ENCODE measurements around the gene SPTLC3.

The SPTLC3 gene

GRCh38 chr20:13139459-13140150 lies 130.8 kb downstream of the SPTLC3 start:
- Histone ChIP-seq H3K9ac (ENCODE audit: insufficient read length, low read depth) (no peak overlapping the region), H3K4me1 (ENCODE audit: insufficient read depth, insufficient read length) (no peaks in the 10 kb centered on the region), H3K4me3 (ENCODE audit: insufficient read length, low read depth) (no peak overlapping the region), H3K36me3 (ENCODE audit: insufficient read depth, insufficient read length, low read length) (no peaks in the 10 kb centered on the region), H3K9me3 (ENCODE audit: insufficient read depth, low read length) (peaks cover 5% of the 10 kb centered on the region; the same call in 1 of the 2 replicates), H3K27me3 (ENCODE audit: insufficient read depth, insufficient read length) (no peaks in the 10 kb centered on the region)
- no peak for DNase-seq (ENCODE audit: low read depth, low spot score)
- TF ChIP-seq SUZ12 (IDR thresholded peaks at IDR 0.05; ENCODE audit: extremely low read depth, insufficient read depth, insufficient read length) (no peak), ZNF274 (IDR thresholded peaks at IDR 0.05; ENCODE audit: low read depth, low read length) (no peak), YY1 (IDR thresholded peaks at IDR 0.05; ENCODE audit: insufficient read depth, insufficient read length) (no peak)

GRCh38 chr20:13140201-13140600 lies 131.4 kb downstream of the SPTLC3 start:
- Histone ChIP-seq H3K4me1 (ENCODE audit: insufficient read depth, insufficient read length) (no peaks in the 10 kb centered on the region), H3K36me3 (ENCODE audit: insufficient read depth, insufficient read length, low read length) (no peaks in the 10 kb centered on the region), H3K4me3 (ENCODE audit: insufficient read length, low read depth) (no peak overlapping the region), H3K27me3 (ENCODE audit: insufficient read depth, insufficient read length) (no peaks in the 10 kb centered on the region), H3K9me3 (ENCODE audit: insufficient read depth, low read length) (peaks cover 5% of the 10 kb centered on the region; the same call in 1 of the 2 replicates), H3K9ac (ENCODE audit: insufficient read length, low read depth) (no peak overlapping the region)
- no peak for DNase-seq (ENCODE audit: low read depth, low spot score)
- TF ChIP-seq SUZ12 (IDR thresholded peaks at IDR 0.05; ENCODE audit: extremely low read depth, insufficient read depth, insufficient read length) (no peak), ZNF274 (IDR thresholded peaks at IDR 0.05; ENCODE audit: low read depth, low read length) (no peak), YY1 (IDR thresholded peaks at IDR 0.05; ENCODE audit: insufficient read depth, insufficient read length) (no peak)

GRCh38 chr20:13140775-13141174 lies 132.0 kb downstream of the SPTLC3 start:
- H3K9me3 ChIP-seq (ENCODE audit: insufficient read depth, low read length): peaks cover 5% of the 10 kb centered on the region; the same call in 1 of the 2 replicates

GRCh38 chr20:13141546-13141945 lies 132.8 kb downstream of the SPTLC3 start:
- no peak for DNase-seq (ENCODE audit: low read depth, low spot score)
- no peak overlapping the region for H3K9ac ChIP-seq (ENCODE audit: insufficient read length, low read depth)
- no peaks in the 10 kb centered on the region for H3K36me3 ChIP-seq (ENCODE audit: insufficient read depth, insufficient read length, low read length)
- H3K9me3 ChIP-seq (ENCODE audit: insufficient read depth, low read length): peaks cover 5% of the 10 kb centered on the region; the same call in 1 of the 2 replicates
- H3K4me1 ChIP-seq (ENCODE audit: insufficient read depth, insufficient read length): no peaks in the 10 kb centered on the region
- H3K27me3 ChIP-seq (ENCODE audit: insufficient read depth, insufficient read length): no peaks in the 10 kb centered on the region
- TF ChIP-seq SUZ12 (IDR thresholded peaks at IDR 0.05; ENCODE audit: extremely low read depth, insufficient read depth, insufficient read length) (no peak), YY1 (IDR thresholded peaks at IDR 0.05; ENCODE audit: insufficient read depth, insufficient read length) (no peak), ZNF274 (IDR thresholded peaks at IDR 0.05; ENCODE audit: low read depth, low read length) (no peak)
- no peak overlapping the region for H3K4me3 ChIP-seq (ENCODE audit: insufficient read length, low read depth)

More at GRCh38 chr20:13140775-13141174, 132.0 kb downstream of the SPTLC3 start:
- no peaks in the 10 kb centered on the region for H3K4me1 ChIP-seq (ENCODE audit: insufficient read depth, insufficient read length)
- no peaks in the 10 kb centered on the region for H3K27me3 ChIP-seq (ENCODE audit: insufficient read depth, insufficient read length)
- no peak overlapping the region for H3K9ac ChIP-seq (ENCODE audit: insufficient read length, low read depth)
- H3K36me3 ChIP-seq (ENCODE audit: insufficient read depth, insufficient read length, low read length): no peaks in the 10 kb centered on the region
- no peak for DNase-seq (ENCODE audit: low read depth, low spot score)
- TF ChIP-seq ZNF274 (IDR thresholded peaks at IDR 0.05; ENCODE audit: low read depth, low read length) (no peak), SUZ12 (IDR thresholded peaks at IDR 0.05; ENCODE audit: extremely low read depth, insufficient read depth, insufficient read length) (no peak), YY1 (IDR thresholded peaks at IDR 0.05; ENCODE audit: insufficient read depth, insufficient read length) (no peak)
- no peak overlapping the region for H3K4me3 ChIP-seq (ENCODE audit: insufficient read length, low read depth)

- no peak for DNase-seq (ENCODE audit: low read depth, low spot score)
- no peak overlapping the region for H3K9ac ChIP-seq (ENCODE audit: insufficient read length, low read depth)
- no peaks in the 10 kb centered on the region for H3K36me3 ChIP-seq (ENCODE audit: insufficient read depth, insufficient read length, low read length)
- H3K27me3 ChIP-seq (ENCODE audit: insufficient read depth, insufficient read length): no peaks in the 10 kb centered on the region
- no peaks in the 10 kb centered on the region for H3K4me1 ChIP-seq (ENCODE audit: insufficient read depth, insufficient read length)
- peaks cover 5% of the 10 kb centered on the region; the same call in 1 of the 2 replicates for H3K9me3 ChIP-seq (ENCODE audit: insufficient read depth, low read length)
- H3K4me3 ChIP-seq (ENCODE audit: insufficient read length, low read depth): no peak overlapping the region
- no peak for TF ChIP-seq SUZ12 (IDR thresholded peaks at IDR 0.05; ENCODE audit: extremely low read depth, insufficient read depth, insufficient read length)
- TF ChIP-seq YY1 (IDR thresholded peaks at IDR 0.05; ENCODE audit: insufficient read depth, insufficient read length): no peak
- no peak for TF ChIP-seq ZNF274 (IDR thresholded peaks at IDR 0.05; ENCODE audit: low read depth, low read length)
Measured at GRCh38 chr20:13142143-13142542, 133.4 kb downstream of the SPTLC3 start.

- H3K9me3 ChIP-seq (ENCODE audit: insufficient read depth, low read length): no peaks in the 10 kb centered on the region
- no peaks in the 10 kb centered on the region for H3K36me3 ChIP-seq (ENCODE audit: insufficient read depth, insufficient read length, low read length)
- H3K4me3 ChIP-seq (ENCODE audit: insufficient read length, low read depth): no peak overlapping the region
- H3K4me1 ChIP-seq (ENCODE audit: insufficient read depth, insufficient read length): no peaks in the 10 kb centered on the region
- DNase-seq (ENCODE audit: low read depth, low spot score): no peak
- TF ChIP-seq SUZ12 (IDR thresholded peaks at IDR 0.05; ENCODE audit: extremely low read depth, insufficient read depth, insufficient read length): no peak
- no peak for TF ChIP-seq YY1 (IDR thresholded peaks at IDR 0.05; ENCODE audit: insufficient read depth, insufficient read length)
- no peak for TF ChIP-seq ZNF274 (IDR thresholded peaks at IDR 0.05; ENCODE audit: low read depth, low read length)
- H3K27me3 ChIP-seq (ENCODE audit: insufficient read depth, insufficient read length): no peaks in the 10 kb centered on the region
- no peak overlapping the region for H3K9ac ChIP-seq (ENCODE audit: insufficient read length, low read depth)
Measured at GRCh38 chr20:13147071-13147963, 138.5 kb downstream of the SPTLC3 start.

- H3K4me3 ChIP-seq (ENCODE audit: insufficient read length, low read depth): no peak overlapping the region
- H3K9me3 ChIP-seq (ENCODE audit: insufficient read depth, low read length): no peaks in the 10 kb centered on the region
- TF ChIP-seq ZNF274 (IDR thresholded peaks at IDR 0.05; ENCODE audit: low read depth, low read length) (no peak), SUZ12 (IDR thresholded peaks at IDR 0.05; ENCODE audit: extremely low read depth, insufficient read depth, insufficient read length) (no peak), YY1 (IDR thresholded peaks at IDR 0.05; ENCODE audit: insufficient read depth, insufficient read length) (no peak)
- H3K4me1 ChIP-seq (ENCODE audit: insufficient read depth, insufficient read length): no peaks in the 10 kb centered on the region
- no peak overlapping the region for H3K9ac ChIP-seq (ENCODE audit: insufficient read length, low read depth)
- no peaks in the 10 kb centered on the region for H3K36me3 ChIP-seq (ENCODE audit: insufficient read depth, insufficient read length, low read length)
- DNase-seq (ENCODE audit: low read depth, low spot score): no peak
- H3K27me3 ChIP-seq (ENCODE audit: insufficient read depth, insufficient read length): no peaks in the 10 kb centered on the region
Measured at GRCh38 chr20:13147971-13148370, 139.2 kb downstream of the SPTLC3 start.
